ENCODE data around the gene DTNBP1. TPM values are rescaled to one million over a fixed set of nuclear protein-coding genes. Genes with fewer than 3 reads are reported as not detected.

DTNBP1 gene
- total and polyA plus RNA-seq, 2 of the 13 experiments (the other 11 are each of a cell fraction or from before 2014, with no cell fraction given), result 6.6 to 19.1 TPM

DNA sequence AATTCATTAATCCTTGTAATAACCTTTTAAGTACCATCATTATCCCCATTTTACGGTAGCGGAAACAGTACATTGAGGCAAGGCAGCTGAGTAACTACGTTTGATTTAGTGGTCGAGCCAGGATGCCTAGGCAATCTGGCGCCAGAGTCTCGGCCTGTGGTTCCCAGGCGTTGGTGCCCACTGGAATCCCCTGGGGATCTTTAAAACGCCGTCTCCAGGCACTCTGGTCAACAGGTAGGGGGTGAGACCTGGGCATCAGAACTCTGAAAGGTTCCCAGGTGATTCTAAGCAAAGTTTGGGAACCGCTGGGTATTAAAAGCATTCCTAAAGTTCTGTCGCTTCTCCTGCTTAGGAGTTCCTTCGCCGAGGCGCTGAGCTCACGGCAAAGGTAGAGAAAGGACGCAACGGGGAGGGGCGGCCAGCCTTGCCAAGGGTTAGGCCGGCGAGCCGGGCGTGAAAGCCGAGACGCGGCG lies 939 bp downstream of the DTNBP1 start (continued):
- TF ChIP-seq KLF6 (CRISPR knock-in tag; IDR thresholded peaks at IDR 0.05), result 0 out of 2 replicates have a peak, but pooled peaks have one; percentile 45
- TF ChIP-seq, protein P1, sequence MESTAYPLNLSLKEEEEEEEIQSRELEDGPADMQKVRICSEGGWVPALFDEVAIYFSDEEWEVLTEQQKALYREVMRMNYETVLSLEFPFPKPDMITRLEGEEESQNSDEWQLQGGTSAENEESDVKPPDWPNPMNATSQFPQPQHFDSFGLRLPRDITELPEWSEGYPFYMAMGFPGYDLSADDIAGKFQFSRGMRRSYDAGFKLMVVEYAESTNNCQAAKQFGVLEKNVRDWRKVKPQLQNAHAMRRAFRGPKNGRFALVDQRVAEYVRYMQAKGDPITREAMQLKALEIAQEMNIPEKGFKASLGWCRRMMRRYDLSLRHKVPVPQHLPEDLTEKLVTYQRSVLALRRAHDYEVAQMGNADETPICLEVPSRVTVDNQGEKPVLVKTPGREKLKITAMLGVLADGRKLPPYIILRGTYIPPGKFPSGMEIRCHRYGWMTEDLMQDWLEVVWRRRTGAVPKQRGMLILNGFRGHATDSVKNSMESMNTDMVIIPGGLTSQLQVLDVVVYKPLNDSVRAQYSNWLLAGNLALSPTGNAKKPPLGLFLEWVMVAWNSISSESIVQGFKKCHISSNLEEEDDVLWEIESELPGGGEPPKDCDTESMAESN (CRISPR knock-in tag; conservative IDR thresholded peaks at IDR 0.05), result no peak; the same call in 1 of the 2 replicates
- TF ChIP-seq, protein P2, sequence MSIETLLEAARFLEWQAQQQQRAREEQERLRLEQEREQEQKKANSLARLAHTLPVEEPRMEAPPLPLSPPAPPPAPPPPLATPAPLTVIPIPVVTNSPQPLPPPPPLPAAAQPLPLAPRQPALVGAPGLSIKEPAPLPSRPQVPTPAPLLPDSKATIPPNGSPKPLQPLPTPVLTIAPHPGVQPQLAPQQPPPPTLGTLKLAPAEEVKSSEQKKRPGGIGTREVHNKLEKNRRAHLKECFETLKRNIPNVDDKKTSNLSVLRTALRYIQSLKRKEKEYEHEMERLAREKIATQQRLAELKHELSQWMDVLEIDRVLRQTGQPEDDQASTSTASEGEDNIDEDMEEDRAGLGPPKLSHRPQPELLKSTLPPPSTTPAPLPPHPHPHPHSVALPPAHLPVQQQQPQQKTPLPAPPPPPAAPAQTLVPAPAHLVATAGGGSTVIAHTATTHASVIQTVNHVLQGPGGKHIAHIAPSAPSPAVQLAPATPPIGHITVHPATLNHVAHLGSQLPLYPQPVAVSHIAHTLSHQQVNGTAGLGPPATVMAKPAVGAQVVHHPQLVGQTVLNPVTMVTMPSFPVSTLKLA (IDR thresholded peaks at IDR 0.05), result no peak
- no peak for TF ChIP-seq ZNF766 (CRISPR knock-in tag; IDR thresholded peaks at IDR 0.05; ENCODE audit: borderline replicate concordance)
- TF ChIP-seq, protein P3, sequence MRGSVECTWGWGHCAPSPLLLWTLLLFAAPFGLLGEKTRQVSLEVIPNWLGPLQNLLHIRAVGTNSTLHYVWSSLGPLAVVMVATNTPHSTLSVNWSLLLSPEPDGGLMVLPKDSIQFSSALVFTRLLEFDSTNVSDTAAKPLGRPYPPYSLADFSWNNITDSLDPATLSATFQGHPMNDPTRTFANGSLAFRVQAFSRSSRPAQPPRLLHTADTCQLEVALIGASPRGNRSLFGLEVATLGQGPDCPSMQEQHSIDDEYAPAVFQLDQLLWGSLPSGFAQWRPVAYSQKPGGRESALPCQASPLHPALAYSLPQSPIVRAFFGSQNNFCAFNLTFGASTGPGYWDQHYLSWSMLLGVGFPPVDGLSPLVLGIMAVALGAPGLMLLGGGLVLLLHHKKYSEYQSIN (CRISPR knock-in tag; IDR thresholded peaks at IDR 0.05; ENCODE audit: borderline replicate concordance), result no peak
- TF ChIP-seq, protein P4, sequence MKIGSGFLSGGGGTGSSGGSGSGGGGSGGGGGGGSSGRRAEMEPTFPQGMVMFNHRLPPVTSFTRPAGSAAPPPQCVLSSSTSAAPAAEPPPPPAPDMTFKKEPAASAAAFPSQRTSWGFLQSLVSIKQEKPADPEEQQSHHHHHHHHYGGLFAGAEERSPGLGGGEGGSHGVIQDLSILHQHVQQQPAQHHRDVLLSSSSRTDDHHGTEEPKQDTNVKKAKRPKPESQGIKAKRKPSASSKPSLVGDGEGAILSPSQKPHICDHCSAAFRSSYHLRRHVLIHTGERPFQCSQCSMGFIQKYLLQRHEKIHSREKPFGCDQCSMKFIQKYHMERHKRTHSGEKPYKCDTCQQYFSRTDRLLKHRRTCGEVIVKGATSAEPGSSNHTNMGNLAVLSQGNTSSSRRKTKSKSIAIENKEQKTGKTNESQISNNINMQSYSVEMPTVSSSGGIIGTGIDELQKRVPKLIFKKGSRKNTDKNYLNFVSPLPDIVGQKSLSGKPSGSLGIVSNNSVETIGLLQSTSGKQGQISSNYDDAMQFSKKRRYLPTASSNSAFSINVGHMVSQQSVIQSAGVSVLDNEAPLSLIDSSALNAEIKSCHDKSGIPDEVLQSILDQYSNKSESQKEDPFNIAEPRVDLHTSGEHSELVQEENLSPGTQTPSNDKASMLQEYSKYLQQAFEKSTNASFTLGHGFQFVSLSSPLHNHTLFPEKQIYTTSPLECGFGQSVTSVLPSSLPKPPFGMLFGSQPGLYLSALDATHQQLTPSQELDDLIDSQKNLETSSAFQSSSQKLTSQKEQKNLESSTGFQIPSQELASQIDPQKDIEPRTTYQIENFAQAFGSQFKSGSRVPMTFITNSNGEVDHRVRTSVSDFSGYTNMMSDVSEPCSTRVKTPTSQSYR (CRISPR knock-in tag; IDR thresholded peaks at IDR 0.05; ENCODE audit: borderline replicate concordance), result 0 out of 2 replicates have a peak, but pooled peaks have one; percentile 9
- no peak for TF ChIP-seq ISX (CRISPR knock-in tag; conservative IDR thresholded peaks at IDR 0.05)
- TF ChIP-seq ZNF614 (CRISPR knock-in tag; IDR thresholded peaks at IDR 0.05; ENCODE audit: borderline replicate concordance), result no peak
- TF ChIP-seq, protein P5, sequence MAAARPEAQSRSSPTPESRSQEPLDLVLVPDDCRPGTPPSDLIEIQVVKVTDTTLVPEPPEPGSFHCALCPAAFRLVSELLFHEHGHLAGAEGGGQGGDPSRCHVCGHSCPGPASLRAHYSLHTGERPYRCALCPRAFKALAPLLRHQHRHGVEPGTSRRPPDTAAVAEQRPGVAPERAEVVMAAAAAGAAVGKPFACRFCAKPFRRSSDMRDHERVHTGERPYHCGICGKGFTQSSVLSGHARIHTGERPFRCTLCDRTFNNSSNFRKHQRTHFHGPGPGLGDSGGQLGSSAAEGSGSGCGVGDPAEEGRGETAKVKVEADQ (CRISPR knock-in tag; IDR thresholded peaks at IDR 0.05; ENCODE audit: borderline replicate concordance), result no peak
- TF ChIP-seq, protein P6, sequence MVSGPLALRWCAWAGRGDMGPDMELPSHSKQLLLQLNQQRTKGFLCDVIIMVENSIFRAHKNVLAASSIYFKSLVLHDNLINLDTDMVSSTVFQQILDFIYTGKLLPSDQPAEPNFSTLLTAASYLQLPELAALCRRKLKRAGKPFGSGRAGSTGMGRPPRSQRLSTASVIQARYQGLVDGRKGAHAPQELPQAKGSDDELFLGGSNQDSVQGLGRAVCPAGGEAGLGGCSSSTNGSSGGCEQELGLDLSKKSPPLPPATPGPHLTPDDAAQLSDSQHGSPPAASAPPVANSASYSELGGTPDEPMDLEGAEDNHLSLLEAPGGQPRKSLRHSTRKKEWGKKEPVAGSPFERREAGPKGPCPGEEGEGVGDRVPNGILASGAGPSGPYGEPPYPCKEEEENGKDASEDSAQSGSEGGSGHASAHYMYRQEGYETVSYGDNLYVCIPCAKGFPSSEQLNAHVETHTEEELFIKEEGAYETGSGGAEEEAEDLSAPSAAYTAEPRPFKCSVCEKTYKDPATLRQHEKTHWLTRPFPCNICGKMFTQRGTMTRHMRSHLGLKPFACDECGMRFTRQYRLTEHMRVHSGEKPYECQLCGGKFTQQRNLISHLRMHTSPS (CRISPR knock-in tag; IDR thresholded peaks at IDR 0.05; ENCODE audit: low read depth), result 0 out of 2 replicates have a peak, but pooled peaks have one; percentile 48
- 0 out of 2 replicates have a peak, but pooled peaks have one; percentile 16 for TF ChIP-seq RCOR2 (CRISPR knock-in tag; IDR thresholded peaks at IDR 0.05)
- no peak for TF ChIP-seq SPEN (CRISPR knock-in tag; IDR thresholded peaks at IDR 0.05; ENCODE audit: low read depth)
- TF ChIP-seq ZNF501 (CRISPR knock-in tag; IDR thresholded peaks at IDR 0.05), result no peak
- TF ChIP-seq, protein P7, sequence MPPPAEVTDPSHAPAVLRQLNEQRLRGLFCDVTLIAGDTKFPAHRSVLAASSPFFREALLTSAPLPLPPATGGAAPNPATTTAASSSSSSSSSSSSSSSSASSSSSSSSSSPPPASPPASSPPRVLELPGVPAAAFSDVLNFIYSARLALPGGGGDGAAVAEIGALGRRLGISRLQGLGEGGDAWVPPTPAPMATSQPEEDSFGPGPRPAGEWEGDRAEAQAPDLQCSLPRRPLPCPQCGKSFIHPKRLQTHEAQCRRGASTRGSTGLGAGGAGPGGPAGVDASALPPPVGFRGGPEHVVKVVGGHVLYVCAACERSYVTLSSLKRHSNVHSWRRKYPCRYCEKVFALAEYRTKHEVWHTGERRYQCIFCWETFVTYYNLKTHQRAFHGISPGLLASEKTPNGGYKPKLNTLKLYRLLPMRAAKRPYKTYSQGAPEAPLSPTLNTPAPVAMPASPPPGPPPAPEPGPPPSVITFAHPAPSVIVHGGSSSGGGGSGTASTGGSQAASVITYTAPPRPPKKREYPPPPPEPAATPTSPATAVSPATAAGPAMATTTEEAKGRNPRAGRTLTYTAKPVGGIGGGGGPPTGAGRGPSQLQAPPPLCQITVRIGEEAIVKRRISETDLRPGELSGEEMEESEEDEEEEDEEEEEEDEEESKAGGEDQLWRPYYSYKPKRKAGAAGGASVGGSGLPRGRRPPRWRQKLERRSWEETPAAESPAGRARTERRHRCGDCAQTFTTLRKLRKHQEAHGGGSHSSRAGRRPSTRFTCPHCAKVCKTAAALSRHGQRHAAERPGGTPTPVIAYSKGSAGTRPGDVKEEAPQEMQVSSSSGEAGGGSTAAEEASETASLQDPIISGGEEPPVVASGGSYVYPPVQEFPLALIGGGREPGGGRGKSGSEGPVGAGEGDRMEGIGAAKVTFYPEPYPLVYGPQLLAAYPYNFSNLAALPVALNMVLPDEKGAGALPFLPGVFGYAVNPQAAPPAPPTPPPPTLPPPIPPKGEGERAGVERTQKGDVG (CRISPR knock-in tag; IDR thresholded peaks at IDR 0.05; ENCODE audit: borderline replicate concordance), result no peak
- no peak for TF ChIP-seq ZNF331 (CRISPR knock-in tag; IDR thresholded peaks at IDR 0.05)

Measured in HepG2 (cell line).